HEK293 (cell line): ENCODE measurements around the gene PDGFA.

ENCODE experiments used
- HOXA7 ChIP-seq: sonication (generic); formaldehyde crosslinking; IDR thresholded peaks from 2 replicates; pipeline ENCODE4 v1.8.1; 2022; ENCODE audit warnings: missing genetic modification reagents, borderline replicate concordance
- HOXC10 ChIP-seq: sonication (generic); formaldehyde crosslinking; IDR thresholded peaks from 2 replicates; pipeline ENCODE4 v1.8.1; 2023; ENCODE audit warnings: mild to moderate bottlenecking, missing genetic modification reagents
- HOXD13 ChIP-seq: sonication (generic); formaldehyde crosslinking; IDR thresholded peaks from 2 replicates; pipeline ENCODE4 v1.8.0; 2022; ENCODE audit warnings: missing genetic modification reagents, borderline replicate concordance
- KLF7 ChIP-seq: fragments of 450-650 bp; formaldehyde crosslinking; IDR thresholded peaks from 2 replicates; pipeline ENCODE4 v1.5.1; 2016; ENCODE audit warnings: missing biosample characterization, missing genetic modification characterization, borderline replicate concordance
- OSR2 ChIP-seq: fragments of 450-650 bp; formaldehyde crosslinking; IDR thresholded peaks from 2 replicates; pipeline ENCODE4 v1.5.1; 2016; ENCODE audit warnings: missing biosample characterization, missing genetic modification characterization
- PRDM4 ChIP-seq: fragments of 450-650 bp; formaldehyde crosslinking; IDR thresholded peaks from 2 replicates; pipeline ENCODE4 v1.5.1; 2017; ENCODE audit warnings: missing biosample characterization, missing genetic modification characterization
- PRDM6 ChIP-seq: fragments of 450-650 bp; formaldehyde crosslinking; IDR thresholded peaks from 2 replicates; pipeline ENCODE4 v1.5.1; 2017; ENCODE audit warnings: missing biosample characterization, missing genetic modification characterization
- REST ChIP-seq: fragments of 450-650 bp; formaldehyde crosslinking; IDR thresholded peaks from 2 replicates; pipeline ENCODE4 v1.5.1; 2016; ENCODE audit warnings: missing biosample characterization, missing genetic modification characterization
- SCRT2 ChIP-seq: fragments of 450-650 bp; formaldehyde crosslinking; IDR thresholded peaks from 2 replicates; pipeline ENCODE4 v1.5.1; 2016; ENCODE audit warnings: missing biosample characterization, missing genetic modification characterization
- SP2 ChIP-seq: fragments of 450-650 bp; formaldehyde crosslinking; IDR thresholded peaks from 2 replicates; pipeline ENCODE4 v1.5.1; 2016; ENCODE audit warnings: missing biosample characterization, missing genetic modification characterization
- SP3 ChIP-seq: fragments of 450-650 bp; formaldehyde crosslinking; IDR thresholded peaks from 2 replicates; pipeline ENCODE4 v1.5.1; 2016; ENCODE audit warnings: missing biosample characterization, missing genetic modification characterization
- ZBTB17 ChIP-seq: fragments of 450-650 bp; formaldehyde crosslinking; IDR thresholded peaks from 2 replicates; pipeline ENCODE4 v1.5.1; 2016; ENCODE audit warnings: missing biosample characterization, missing genetic modification characterization
- ZBTB20 ChIP-seq: fragments of 450-650 bp; formaldehyde crosslinking; IDR thresholded peaks from 2 replicates; pipeline ENCODE4 v1.5.1; 2016; ENCODE audit warnings: missing biosample characterization, missing genetic modification characterization
- ZIC2 ChIP-seq: fragments of 450-650 bp; formaldehyde crosslinking; IDR thresholded peaks from 2 replicates; pipeline ENCODE4 v1.5.1; 2016; ENCODE audit warnings: missing biosample characterization, missing genetic modification characterization
- ZNF10 ChIP-seq: fragments of 450-650 bp; formaldehyde crosslinking; IDR thresholded peaks from 2 replicates; pipeline ENCODE4 v1.5.1; 2017; ENCODE audit warnings: missing biosample characterization, missing genetic modification characterization
- ZNF112 ChIP-seq: fragments of 450-650 bp; formaldehyde crosslinking; IDR thresholded peaks from 2 replicates; pipeline ENCODE4 v1.5.0; 2017; ENCODE audit warnings: missing biosample characterization, missing genetic modification characterization
- ZNF18 ChIP-seq: fragments of 450-650 bp; formaldehyde crosslinking; IDR thresholded peaks from 2 replicates; pipeline ENCODE4 v1.5.1; 2016; ENCODE audit warnings: missing biosample characterization, missing genetic modification characterization
- ZNF223 ChIP-seq: fragments of 450-650 bp; formaldehyde crosslinking; IDR thresholded peaks from 2 replicates; pipeline ENCODE4 v1.5.1; 2016; ENCODE audit warnings: missing biosample characterization, missing genetic modification characterization
- ZNF248 ChIP-seq: fragments of 450-650 bp; formaldehyde crosslinking; IDR thresholded peaks from 2 replicates; pipeline ENCODE4 v1.5.1; 2017; ENCODE audit warnings: missing biosample characterization, missing genetic modification characterization
- ZNF292 ChIP-seq: fragments of 450-650 bp; formaldehyde crosslinking; IDR thresholded peaks from 2 replicates; pipeline ENCODE4 v1.5.1; 2016; ENCODE audit warnings: low read depth, missing biosample characterization, missing genetic modification characterization, borderline replicate concordance
- ZNF350 ChIP-seq: fragments of 450-650 bp; formaldehyde crosslinking; IDR thresholded peaks from 2 replicates; pipeline ENCODE4 v1.5.0; 2017; ENCODE audit warnings: missing biosample characterization, mild to moderate bottlenecking, missing genetic modification characterization
- ZNF416 ChIP-seq: fragments of 450-650 bp; formaldehyde crosslinking; IDR thresholded peaks from 2 replicates; pipeline ENCODE4 v1.5.1; 2016; ENCODE audit warnings: missing biosample characterization, missing genetic modification characterization
- ZNF560 ChIP-seq: fragments of 450-650 bp; formaldehyde crosslinking; IDR thresholded peaks from 2 replicates; pipeline ENCODE4 v1.5.1; 2017; ENCODE audit warnings: missing biosample characterization, missing genetic modification characterization, borderline replicate concordance
- ZNF571 ChIP-seq: fragments of 450-650 bp; formaldehyde crosslinking; IDR thresholded peaks from 2 replicates; pipeline ENCODE4 v1.5.0; 2017; ENCODE audit warnings: missing biosample characterization, missing genetic modification characterization
- ZNF610 ChIP-seq: fragments of 450-650 bp; formaldehyde crosslinking; IDR thresholded peaks from 2 replicates; pipeline ENCODE4 v1.5.1; 2016; ENCODE audit warnings: missing biosample characterization, missing genetic modification characterization, borderline replicate concordance
- ZNF621 ChIP-seq: fragments of 450-650 bp; formaldehyde crosslinking; IDR thresholded peaks from 2 replicates; pipeline ENCODE4 v1.5.1; 2017; ENCODE audit warnings: missing biosample characterization, missing genetic modification characterization
- ZNF654 ChIP-seq: fragments of 450-650 bp; formaldehyde crosslinking; IDR thresholded peaks from 2 replicates; pipeline ENCODE4 v1.5.1; 2016; ENCODE audit warnings: low read depth, missing biosample characterization, missing genetic modification characterization
- ZNF707 ChIP-seq: fragments of 450-650 bp; formaldehyde crosslinking; IDR thresholded peaks from 2 replicates; pipeline ENCODE4 v1.5.1; 2016; ENCODE audit warnings: missing biosample characterization, missing genetic modification characterization
- ZNF747 ChIP-seq: fragments of 450-650 bp; formaldehyde crosslinking; IDR thresholded peaks from 2 replicates; pipeline ENCODE4 v1.5.1; 2016; ENCODE audit warnings: missing biosample characterization, missing genetic modification characterization
- ZNF776 ChIP-seq: fragments of 450-650 bp; formaldehyde crosslinking; IDR thresholded peaks from 2 replicates; pipeline ENCODE4 v1.5.0; 2017; ENCODE audit warnings: missing biosample characterization, missing genetic modification characterization, borderline replicate concordance
- ZNF843 ChIP-seq: fragments of 450-650 bp; formaldehyde crosslinking; IDR thresholded peaks from 2 replicates; pipeline ENCODE4 v1.5.1; 2016; ENCODE audit warnings: missing biosample characterization, missing genetic modification characterization
- ZSCAN30 ChIP-seq: fragments of 450-650 bp; IDR thresholded peaks from 2 replicates; pipeline ENCODE4 v1.5.1; 2018; ENCODE audit warnings: missing biosample characterization, mild to moderate bottlenecking, missing genetic modification characterization, moderate library complexity

PDGFA gene

GRCh38 chr7:517774-518629 lies 1.6 kb downstream of the PDGFA start (continued):
- no peak for TF ChIP-seq ZNF560 (tag by site-specific recombination)
- TF ChIP-seq ZNF10, result no peak
- no peak for TF ChIP-seq ZNF707 (tag by site-specific recombination)
- TF ChIP-seq ZNF610 (tag by site-specific recombination), result 0 out of 2 replicates have a peak, but pooled peaks have one; percentile 20
- no peak for TF ChIP-seq ZNF776 (tag by site-specific recombination)
- no peak for TF ChIP-seq ZNF248 (tag by site-specific recombination)
- TF ChIP-seq ZBTB17 (tag by site-specific recombination), result no peak
- TF ChIP-seq ZNF350 (tag by site-specific recombination), result no peak
- peak; percentile 74 for TF ChIP-seq SCRT2 (tag by site-specific recombination)
- no peak for TF ChIP-seq ZNF747
- TF ChIP-seq HOXD13 (CRISPR knock-in tag), result no peak
- no peak for TF ChIP-seq HOXA7
- TF ChIP-seq ZNF654 (tag by site-specific recombination), result no peak
- no peak for TF ChIP-seq PRDM4 (tag by site-specific recombination)
- TF ChIP-seq SP2 (tag by site-specific recombination), result no peak; the same call in 1 of the 2 replicates
- TF ChIP-seq PRDM6 (tag by site-specific recombination), result no peak
- no peak for TF ChIP-seq ZNF112
- TF ChIP-seq REST (tag by site-specific recombination), result no peak
- TF ChIP-seq OSR2 (tag by site-specific recombination), result no peak
- peak; percentile 83 for TF ChIP-seq ZBTB20 (tag by site-specific recombination)
- TF ChIP-seq ZNF292 (tag by site-specific recombination), result no peak
- TF ChIP-seq KLF7, result peak; percentile 33; the same call in 1 of the 2 replicates
- TF ChIP-seq ZIC2 (tag by site-specific recombination), result 0 out of 2 replicates have a peak, but pooled peaks have one; percentile 9
- no peak for TF ChIP-seq ZNF18 (tag by site-specific recombination)
- no peak for TF ChIP-seq ZNF571 (tag by site-specific recombination)
- no peak for TF ChIP-seq HOXC10 (CRISPR knock-in tag)
- TF ChIP-seq ZNF843 (tag by site-specific recombination), result 0 out of 2 replicates have a peak, but pooled peaks have one; percentile 33
- TF ChIP-seq ZSCAN30 (tag by site-specific recombination), result no peak
- no peak for TF ChIP-seq ZNF223 (tag by site-specific recombination)
- no peak for TF ChIP-seq ZNF621 (tag by site-specific recombination)
- no peak for TF ChIP-seq ZNF416 (tag by site-specific recombination)
- no peak; the same call in 1 of the 2 replicates for TF ChIP-seq SP3 (tag by site-specific recombination)
